ENCODE measurements around the gene GNG12. TPM values are rescaled to one million over a fixed set of nuclear protein-coding genes. Genes with fewer than 3 reads are reported as not detected.

Gene GNG12
- polyA plus RNA-seq, 4 donors, result 52.8 to 162 (median 126) TPM

DNA sequence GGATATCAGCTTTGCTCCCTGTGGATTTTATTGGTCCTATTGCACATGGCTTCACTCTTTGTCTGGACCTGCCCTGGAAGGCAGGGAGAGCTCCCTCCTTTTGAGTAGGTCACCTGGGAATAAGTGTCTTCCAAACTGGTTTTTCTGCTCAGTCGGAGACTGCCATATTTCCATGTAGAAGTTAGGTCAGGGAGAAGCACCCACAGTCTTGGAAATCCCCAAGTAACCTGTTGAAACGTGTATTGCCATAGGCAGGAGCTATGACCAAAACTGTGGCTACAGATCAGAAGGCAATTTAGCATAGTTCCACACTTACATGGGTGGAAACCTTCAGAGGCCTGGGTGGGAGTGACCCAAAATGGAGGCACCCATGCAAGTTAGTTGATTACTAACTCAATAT is 3.5 kb upstream of the GNG12 start:
- FAIRE-seq (no peak), DNase-seq (no peak)
- Histone ChIP-seq H3K36me3 (ENCODE audit: control insufficient read depth in 3 of 3, insufficient read depth in 2 of 3, low read depth in 1 of 3, low read length in 3 of 3) (no peaks in the 10 kb centered on the region), H3K4me3 (ENCODE audit: low read depth in 1 of 3, low read length in 3 of 3) (no peak overlapping the region), H3K27me3 (ENCODE audit: control insufficient read depth in 3 of 3, insufficient read depth in 3 of 3, low read length in 3 of 3) (peaks cover 0 to 8% (median 0%) of the 10 kb centered on the region in 3 donors), H3K4me1 (ENCODE audit: control insufficient read depth in 3 of 3, insufficient read depth in 2 of 3, low read depth in 1 of 3, low read length in 2 of 3) (peaks cover 3 to 28% (median 11%) of the 10 kb centered on the region in 3 donors), H3K9me3 (ENCODE audit: control insufficient read depth in 2 of 2, insufficient read depth in 1 of 2, low read depth in 1 of 2, low read length in 1 of 2) (no peaks in the 10 kb centered on the region), H3K27ac (ENCODE audit: low read depth in 1 of 3, low read length in 2 of 3) (no peak overlapping the region)
- WGBS, 3 donors, result 75 to 81% (median 80%) methylated on average over 2 of the region's 2 CpGs

DNA sequence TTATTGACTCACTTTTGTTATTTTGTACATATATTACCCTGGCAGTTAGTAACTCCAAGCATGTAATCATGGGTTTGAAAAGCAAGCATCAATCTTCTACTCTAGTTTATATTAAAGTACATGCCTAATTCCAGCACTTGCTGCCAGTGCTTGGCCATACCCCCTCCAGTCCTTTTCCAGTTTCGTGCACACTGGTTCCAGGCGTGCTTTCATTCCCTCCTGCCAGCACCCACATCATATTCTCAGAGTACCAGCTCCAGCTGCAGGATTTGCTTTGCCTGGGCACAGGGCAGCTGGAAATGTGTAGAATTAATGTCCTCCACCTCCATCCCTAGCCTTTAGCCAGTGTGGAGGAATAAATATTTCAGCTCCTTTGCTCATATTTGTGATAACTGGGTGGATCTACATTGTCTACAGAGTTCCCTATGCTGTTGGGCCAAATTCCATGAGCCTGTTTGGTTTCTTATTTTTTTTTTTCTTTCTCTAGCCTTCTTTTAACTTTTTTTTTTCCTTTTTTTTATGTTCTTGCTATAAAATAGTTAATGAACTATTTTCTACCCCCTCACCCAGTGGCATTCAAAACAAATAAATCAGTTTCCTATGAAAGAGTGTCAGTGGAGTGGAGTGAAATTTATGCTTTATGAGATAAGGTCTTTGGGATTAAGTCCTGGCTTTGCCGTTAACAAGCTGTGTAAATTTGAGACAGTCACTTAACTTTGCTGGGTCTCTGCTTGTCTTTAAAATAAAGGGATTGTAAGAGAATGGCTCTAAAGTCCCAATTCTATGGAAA is 2.6 kb upstream of the GNG12 start:
- Histone ChIP-seq H3K4me1 (ENCODE audit: control insufficient read depth in 3 of 3, insufficient read depth in 2 of 3, low read depth in 1 of 3, low read length in 2 of 3) (peaks cover 3 to 30% (median 11%) of the 10 kb centered on the region in 3 donors), H3K27me3 (ENCODE audit: control insufficient read depth in 3 of 3, insufficient read depth in 3 of 3, low read length in 3 of 3) (peaks cover 0 to 8% (median 0%) of the 10 kb centered on the region in 3 donors), H3K4me3 (ENCODE audit: low read depth in 1 of 3, low read length in 3 of 3) (no peak overlapping the region), H3K9me3 (ENCODE audit: control insufficient read depth in 2 of 2, insufficient read depth in 1 of 2, low read depth in 1 of 2, low read length in 1 of 2) (no peaks in the 10 kb centered on the region), H3K27ac (ENCODE audit: low read depth in 1 of 3, low read length in 2 of 3) (no peak overlapping the region), H3K36me3 (ENCODE audit: control insufficient read depth in 3 of 3, insufficient read depth in 2 of 3, low read depth in 1 of 3, low read length in 3 of 3) (no peaks in the 10 kb centered on the region)
- FAIRE-seq (no peak), DNase-seq (no peak)
- WGBS, 3 donors, result 48 to 56% (median 55%) methylated on average over 3 of the region's 3 CpGs

DNA sequence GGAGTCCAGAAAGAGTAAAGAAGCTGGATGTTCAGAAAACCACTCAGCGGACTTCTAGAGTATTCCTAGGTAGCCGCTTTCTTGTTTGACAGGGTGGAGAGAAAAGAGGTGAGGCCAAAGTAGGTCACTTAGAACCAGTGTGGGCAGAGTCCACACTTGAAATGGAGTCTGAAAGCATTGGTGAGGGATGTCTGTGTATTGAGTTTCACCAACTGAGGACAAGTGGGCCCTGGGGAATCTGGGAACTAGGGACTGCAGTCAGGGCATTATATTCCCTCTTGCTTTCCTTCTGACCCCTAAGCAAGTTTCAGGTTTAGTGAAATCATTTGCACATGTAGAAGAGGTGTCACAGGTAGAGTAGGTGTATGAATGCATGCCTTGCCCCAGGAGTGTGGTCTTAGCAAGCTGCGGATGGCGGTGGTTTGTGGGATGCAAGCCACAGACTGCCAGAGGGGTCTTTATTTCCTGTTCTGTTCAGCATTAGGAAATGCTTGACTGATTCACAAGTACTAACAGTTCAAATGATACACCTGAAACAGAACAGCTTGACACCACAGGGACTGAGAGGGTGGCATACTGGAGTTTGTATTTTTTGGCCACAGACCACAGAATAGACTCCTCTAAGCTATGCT is 1.1 kb upstream of the GNG12 start:
- Histone ChIP-seq H3K27ac (ENCODE audit: low read depth in 1 of 3, low read length in 2 of 3) (peak overlapping the region; percentile 15 to 100 (median 92)), H3K4me3 (ENCODE audit: low read depth in 1 of 3, low read length in 3 of 3) (peak overlapping the region in 1 of 3 donors; percentile 99), H3K36me3 (ENCODE audit: control insufficient read depth in 3 of 3, insufficient read depth in 2 of 3, low read depth in 1 of 3, low read length in 3 of 3) (no peaks in the 10 kb centered on the region), H3K27me3 (ENCODE audit: control insufficient read depth in 3 of 3, insufficient read depth in 3 of 3, low read length in 3 of 3) (peaks cover 0 to 8% (median 0%) of the 10 kb centered on the region in 3 donors), H3K4me1 (ENCODE audit: control insufficient read depth in 3 of 3, insufficient read depth in 2 of 3, low read depth in 1 of 3, low read length in 2 of 3) (peaks cover 3 to 38% (median 10%) of the 10 kb centered on the region in 3 donors), H3K9me3 (ENCODE audit: control insufficient read depth in 2 of 2, insufficient read depth in 1 of 2, low read depth in 1 of 2, low read length in 1 of 2) (no peaks in the 10 kb centered on the region)
- 75 to 81% (median 76%) methylated on average over 4 of the region's 4 CpGs for WGBS, 3 donors
- DNase-seq, result peak in 1 of 2 donors; percentile 57
- no peak for FAIRE-seq

GRCh38 chr1:67833602-67833940 is 304 bp upstream of the GNG12 start:
- H3K4me3 ChIP-seq (ENCODE audit: low read depth in 1 of 3, low read length in 3 of 3), result peak overlapping the region; percentile 68 to 99 (median 92)
- FAIRE-seq (no peak), DNase-seq (no peak)
- H3K27ac ChIP-seq (ENCODE audit: low read depth in 1 of 3, low read length in 2 of 3), result peak overlapping the region; percentile 89 to 100 (median 92)
- H3K36me3 ChIP-seq (ENCODE audit: control insufficient read depth in 3 of 3, insufficient read depth in 2 of 3, low read depth in 1 of 3, low read length in 3 of 3), result no peaks in the 10 kb centered on the region
- H3K4me1 ChIP-seq (ENCODE audit: control insufficient read depth in 3 of 3, insufficient read depth in 2 of 3, low read depth in 1 of 3, low read length in 2 of 3), result peaks cover 3 to 38% (median 10%) of the 10 kb centered on the region in 3 donors
- peaks cover 0 to 8% (median 0%) of the 10 kb centered on the region in 3 donors for H3K27me3 ChIP-seq (ENCODE audit: control insufficient read depth in 3 of 3, insufficient read depth in 3 of 3, low read length in 3 of 3)
- no peaks in the 10 kb centered on the region for H3K9me3 ChIP-seq (ENCODE audit: control insufficient read depth in 2 of 2, insufficient read depth in 1 of 2, low read depth in 1 of 2, low read length in 1 of 2)
- 10 to 13% (median 10%) methylated on average over 21 of the region's 21 CpGs for WGBS, 3 donors

GRCh38 chr1:67831850-67832513 is 1.3 kb downstream of the GNG12 start:
- no peaks in the 10 kb centered on the region for H3K9me3 ChIP-seq (ENCODE audit: control insufficient read depth in 2 of 2, insufficient read depth in 1 of 2, low read depth in 1 of 2, low read length in 1 of 2)
- DNase-seq, result peak; percentile 80 to 81

DNA sequence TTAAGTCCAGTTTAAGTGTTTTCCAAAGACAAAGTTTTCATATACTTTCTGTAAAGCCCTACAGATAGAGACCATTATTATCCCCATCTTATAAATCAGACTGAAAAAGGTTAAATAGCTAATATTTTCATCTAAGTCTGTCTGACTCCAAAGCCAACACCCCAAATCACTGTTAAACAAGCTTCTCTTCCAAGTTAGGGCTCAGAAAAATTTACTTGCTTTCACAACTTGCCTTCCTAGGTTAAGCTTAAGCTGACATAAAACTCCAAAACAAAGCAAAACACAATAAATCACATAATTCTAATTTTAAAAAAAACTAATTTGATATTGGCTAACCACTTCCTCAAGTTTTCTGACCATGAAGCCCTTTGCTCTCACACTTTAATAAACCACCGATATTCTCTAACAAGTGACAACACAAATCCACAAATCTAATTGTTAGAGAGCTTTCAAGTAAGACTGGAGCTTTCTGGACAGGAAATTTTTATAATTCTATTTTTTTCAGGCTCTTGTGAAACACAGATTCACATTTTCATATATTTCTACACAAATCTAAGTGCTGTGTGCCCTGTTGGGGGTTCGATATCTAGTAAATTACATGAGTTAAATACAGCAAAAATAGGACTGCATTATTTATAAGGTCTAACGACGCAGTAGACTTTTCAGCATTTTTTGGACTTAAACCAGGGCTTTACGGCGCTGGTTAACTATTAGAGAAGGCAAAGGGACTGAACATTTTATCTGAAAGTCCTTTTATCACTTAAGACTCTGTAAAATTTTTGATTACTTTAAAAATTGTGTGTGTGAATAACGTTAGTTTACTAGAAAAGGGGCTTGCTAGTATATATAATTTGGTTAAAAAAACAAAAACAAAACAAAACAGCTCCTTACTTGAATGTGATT is 2.1 kb downstream of the GNG12 start:
- peaks cover 0 to 5% (median 0%) of the 10 kb centered on the region in 3 donors for H3K36me3 ChIP-seq (ENCODE audit: control insufficient read depth in 3 of 3, insufficient read depth in 2 of 3, low read depth in 1 of 3, low read length in 3 of 3)
- peaks cover 3 to 49% (median 11%) of the 10 kb centered on the region in 3 donors for H3K4me1 ChIP-seq (ENCODE audit: control insufficient read depth in 3 of 3, insufficient read depth in 2 of 3, low read depth in 1 of 3, low read length in 2 of 3)
- 6 to 16% (median 16%) methylated on average over 7 of the region's 7 CpGs for WGBS, 3 donors
- DNase-seq (no peak), FAIRE-seq (no peak)
- peak overlapping the region in 2 of 3 donors; percentile 92 to 99 for H3K4me3 ChIP-seq (ENCODE audit: low read depth in 1 of 3, low read length in 3 of 3)
- no peaks in the 10 kb centered on the region for H3K9me3 ChIP-seq (ENCODE audit: control insufficient read depth in 2 of 2, insufficient read depth in 1 of 2, low read depth in 1 of 2, low read length in 1 of 2)
- peak overlapping the region; percentile 89 to 100 (median 92) for H3K27ac ChIP-seq (ENCODE audit: low read depth in 1 of 3, low read length in 2 of 3)
- H3K27me3 ChIP-seq (ENCODE audit: control insufficient read depth in 3 of 3, insufficient read depth in 3 of 3, low read length in 3 of 3), result peaks cover 0 to 8% (median 0%) of the 10 kb centered on the region in 3 donors

More at GRCh38 chr1:67831850-67832513, 1.3 kb downstream of the GNG12 start:
- FAIRE-seq, result no peak
- H3K27me3 ChIP-seq (ENCODE audit: control insufficient read depth in 3 of 3, insufficient read depth in 3 of 3, low read length in 3 of 3), result peaks cover 0 to 8% (median 0%) of the 10 kb centered on the region in 3 donors
- peaks cover 0 to 5% (median 0%) of the 10 kb centered on the region in 3 donors for H3K36me3 ChIP-seq (ENCODE audit: control insufficient read depth in 3 of 3, insufficient read depth in 2 of 3, low read depth in 1 of 3, low read length in 3 of 3)
- WGBS, 3 donors, result 1% methylated on average over 34 of the region's 34 CpGs
- H3K4me1 ChIP-seq (ENCODE audit: control insufficient read depth in 3 of 3, insufficient read depth in 2 of 3, low read depth in 1 of 3, low read length in 2 of 3), result peaks cover 3 to 43% (median 11%) of the 10 kb centered on the region in 3 donors
- H3K27ac ChIP-seq (ENCODE audit: low read depth in 1 of 3, low read length in 2 of 3), result peak overlapping the region; percentile 89 to 100 (median 92)
- H3K4me3 ChIP-seq (ENCODE audit: low read depth in 1 of 3, low read length in 3 of 3), result peak overlapping the region; percentile 68 to 99 (median 92)

GRCh38 chr1:67830226-67830625 is 3.0 kb downstream of the GNG12 start:
- DNase-seq (peak in 1 of 2 donors; percentile 63), FAIRE-seq (no peak)
- H3K4me1 ChIP-seq (ENCODE audit: control insufficient read depth in 3 of 3, insufficient read depth in 2 of 3, low read depth in 1 of 3, low read length in 2 of 3), result peaks cover 3 to 54% (median 14%) of the 10 kb centered on the region in 3 donors
- H3K27ac ChIP-seq (ENCODE audit: low read depth in 1 of 3, low read length in 2 of 3), result peak overlapping the region in 1 of 3 donors; percentile 12
- H3K9me3 ChIP-seq (ENCODE audit: control insufficient read depth in 2 of 2, insufficient read depth in 1 of 2, low read depth in 1 of 2, low read length in 1 of 2), result no peaks in the 10 kb centered on the region
- peaks cover 0 to 5% (median 0%) of the 10 kb centered on the region in 3 donors for H3K36me3 ChIP-seq (ENCODE audit: control insufficient read depth in 3 of 3, insufficient read depth in 2 of 3, low read depth in 1 of 3, low read length in 3 of 3)
- WGBS, 3 donors, result 49 to 53% (median 49%) methylated on average over 5 of the region's 5 CpGs
- peak overlapping the region in 1 of 3 donors; percentile 99 for H3K4me3 ChIP-seq (ENCODE audit: low read depth in 1 of 3, low read length in 3 of 3)
- peaks cover 0 to 8% (median 0%) of the 10 kb centered on the region in 3 donors for H3K27me3 ChIP-seq (ENCODE audit: control insufficient read depth in 3 of 3, insufficient read depth in 3 of 3, low read length in 3 of 3)
